Activated CD8-positive, alpha-beta memory T cell treated with anti-CD3 and anti-CD28 coated beads for 1 hour (primary cell): Measurements from ENCODE around the gene LST1.
"Not testable (repeated sequence)": the region's sequence is repeated elsewhere in the genome, so short reads cannot be mapped to it uniquely, and the experiment has no call there.

Experiments
- DNase-seq, 2 donors: peaks; one replicate each; pipeline ENCODE4 v3.0.0-alpha.2; 2020; ENCODE audit warnings: low read depth in 1 of 2; ENCODE audit errors: extremely low read depth in 1 of 2

The LST1 gene

GRCh38 chr6:31580438-31580740 lies 5.7 kb upstream of the LST1 start:
- no peak for DNase-seq

- DNase-seq: peak; percentile 62 to 89
Observed at GRCh38 chr6:31580807-31581433, 5.2 kb upstream of the LST1 start.

GRCh38 chr6:31581434-31582229 lies 4.4 kb upstream of the LST1 start:
- DNase-seq: no peak

GRCh38 chr6:31582230-31582643 lies 3.8 kb upstream of the LST1 start, which contains the start of gene LTB:
TSS of gene LTB (minus strand) at chr6:31582424. CDS start at chr6:31582417, 7 bp downstream.
- DNase-seq: no peak

- no peak for DNase-seq
Observed at GRCh38 chr6:31585491-31585890, 586 bp upstream of the LST1 start.

DNA sequence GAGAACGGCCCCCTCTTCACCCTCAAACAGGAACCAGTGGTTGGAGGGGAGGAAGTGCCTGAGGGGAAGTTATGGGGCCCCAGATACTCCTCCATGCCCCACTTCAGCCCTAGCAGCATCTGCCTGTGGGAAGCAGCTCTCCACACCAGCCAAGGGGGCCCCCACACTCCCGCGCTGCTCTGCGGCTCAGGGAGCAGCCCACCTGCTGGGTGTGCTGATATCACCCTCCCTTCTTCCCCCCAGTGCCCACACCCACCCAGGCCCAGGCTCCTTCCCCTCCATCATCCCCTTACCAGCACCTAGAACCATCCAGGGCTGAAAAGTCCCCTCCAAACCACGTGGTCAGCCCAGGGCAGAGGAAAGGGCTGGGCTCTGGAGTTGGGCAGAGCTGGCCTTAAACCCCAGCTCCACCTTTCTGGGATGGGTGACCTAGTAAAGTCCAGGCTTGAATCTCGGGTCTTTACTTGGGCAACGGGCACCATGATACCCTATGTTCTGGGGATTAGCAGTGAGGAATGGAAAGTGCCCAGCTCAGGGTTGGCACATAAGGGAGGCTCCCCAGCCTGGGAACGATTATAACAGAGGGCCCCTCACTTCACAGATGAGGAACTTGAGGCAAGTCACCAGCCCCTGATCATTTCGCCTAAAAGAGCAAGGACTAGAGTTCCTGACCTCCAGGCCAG lies 663 bp downstream of the LST1 start:
- no peak for DNase-seq

DNA sequence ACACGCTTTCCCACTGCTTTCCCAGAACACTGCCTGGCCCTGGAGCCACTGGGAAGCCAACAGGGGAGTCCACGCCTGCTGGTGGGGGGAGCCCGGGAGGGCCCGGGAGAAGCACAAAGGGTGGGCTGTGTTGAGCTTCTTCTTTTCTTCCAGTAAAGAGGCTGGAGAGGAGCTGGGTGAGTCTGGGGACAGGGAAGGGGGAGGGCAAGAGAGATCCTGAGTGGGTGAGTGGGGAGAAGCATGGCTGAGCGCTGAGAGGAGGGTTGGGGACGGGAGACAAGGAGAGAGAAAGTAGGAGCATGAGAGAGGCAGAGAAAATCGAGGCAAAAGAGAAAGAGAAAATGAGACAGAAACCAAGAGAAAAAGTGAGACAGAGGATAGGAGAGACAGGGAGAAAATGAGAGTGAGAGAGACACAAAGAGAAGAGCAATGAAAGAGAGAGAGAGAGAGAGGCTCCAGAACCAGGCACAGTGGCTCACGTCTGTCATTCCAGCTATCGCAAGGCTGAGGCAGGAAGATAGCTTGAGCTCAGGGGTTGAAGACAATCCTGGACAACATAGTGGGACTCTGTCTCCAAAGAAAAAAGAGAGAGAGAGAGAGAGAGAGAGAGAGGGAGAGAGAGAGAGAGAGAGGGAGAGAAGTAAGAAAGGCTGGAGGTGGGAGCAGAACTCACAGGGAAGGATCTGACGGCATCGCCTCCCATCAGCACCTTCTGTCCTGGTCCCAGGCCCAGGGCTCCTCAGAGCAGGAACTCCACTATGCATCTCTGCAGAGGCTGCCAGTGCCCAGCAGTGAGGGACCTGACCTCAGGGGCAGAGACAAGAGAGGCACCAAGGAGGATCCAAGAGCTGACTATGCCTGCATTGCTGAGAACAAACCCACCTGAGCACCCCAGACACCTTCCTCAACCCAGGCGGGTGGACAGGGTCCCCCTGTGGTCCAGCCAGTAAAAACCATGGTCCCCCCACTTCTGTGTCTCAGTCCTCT lies 2.0 kb downstream of the LST1 start:
- DNase-seq: no peak

GRCh38 chr6:31588871-31589650 lies 3.0 kb downstream of the LST1 start:
- no peak for DNase-seq

- not testable (repeated sequence) for DNase-seq
Observed at GRCh38 chr6:31590691-31591090, 4.6 kb downstream of the LST1 start.

- no peak for DNase-seq
Observed at GRCh38 chr6:31592396-31592771, 6.3 kb downstream of the LST1 start.

DNA sequence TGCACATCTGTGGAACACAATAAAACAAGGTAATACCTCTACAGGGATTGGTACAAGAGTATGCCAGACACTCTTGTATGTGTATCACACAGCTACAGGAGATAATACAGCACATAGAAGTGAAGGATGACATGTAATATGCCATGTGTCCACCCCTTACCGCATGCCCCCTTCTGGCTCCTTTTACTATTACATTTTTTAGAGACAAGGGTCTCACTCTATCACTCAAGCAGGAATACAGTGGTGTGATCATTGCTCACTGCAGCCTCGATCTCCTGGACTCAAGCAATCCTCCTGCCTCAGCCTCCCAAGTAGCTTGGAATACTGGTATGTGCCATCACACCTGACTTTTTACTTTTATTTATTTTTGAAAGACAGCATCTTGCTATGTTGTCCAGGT lies 10.9 kb downstream of the LST1 start:
- DNase-seq: no peak

- DNase-seq: no peak
Observed at GRCh38 chr6:31607317-31607716, 21.2 kb downstream of the LST1 start.

DNA sequence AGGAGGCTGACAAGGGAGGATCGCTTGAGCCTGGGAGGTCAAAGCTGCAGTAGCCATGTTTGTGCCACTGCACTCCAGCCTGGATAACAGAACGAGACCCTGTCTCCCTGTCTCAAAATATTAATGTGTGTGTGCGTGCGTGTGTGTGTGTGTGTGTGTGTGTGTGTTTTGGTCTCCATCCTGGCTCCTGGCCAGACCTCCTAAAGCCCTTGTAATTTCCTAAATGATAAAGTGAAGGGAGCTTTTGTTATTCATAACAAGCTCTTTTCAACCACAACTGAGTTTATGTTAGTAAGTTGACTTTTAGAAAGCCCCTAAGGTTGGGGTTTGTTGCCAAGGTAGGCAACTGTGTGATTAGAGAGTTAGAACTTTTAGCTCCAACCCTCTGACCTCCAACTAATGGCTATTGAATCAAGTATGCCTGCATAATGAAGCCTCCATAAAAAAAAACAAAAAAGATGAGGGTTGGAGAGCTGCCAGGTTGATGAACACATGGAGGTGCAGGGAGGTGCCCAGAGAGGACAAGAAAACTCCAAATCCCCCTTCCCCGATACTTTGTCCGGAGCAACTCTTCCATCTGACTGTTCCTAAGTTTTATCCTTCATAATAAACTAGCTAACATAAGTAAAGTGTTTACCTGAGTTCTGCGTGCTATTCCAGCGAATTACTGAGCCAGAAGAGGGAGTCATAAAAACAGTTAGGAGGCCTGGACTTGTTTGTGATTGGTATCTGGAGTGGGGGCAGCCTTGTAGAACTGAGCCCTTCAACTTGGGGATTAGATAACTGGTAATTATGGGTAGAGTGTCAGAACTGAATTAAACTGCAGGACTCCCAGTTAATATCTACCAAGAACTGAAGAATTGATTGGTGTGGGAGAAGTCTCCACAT lies 23.7 kb downstream of the LST1 start:
- no peak for DNase-seq

- DNase-seq: no peak
Observed at GRCh38 chr6:31610968-31611367, 24.9 kb downstream of the LST1 start.

DNA sequence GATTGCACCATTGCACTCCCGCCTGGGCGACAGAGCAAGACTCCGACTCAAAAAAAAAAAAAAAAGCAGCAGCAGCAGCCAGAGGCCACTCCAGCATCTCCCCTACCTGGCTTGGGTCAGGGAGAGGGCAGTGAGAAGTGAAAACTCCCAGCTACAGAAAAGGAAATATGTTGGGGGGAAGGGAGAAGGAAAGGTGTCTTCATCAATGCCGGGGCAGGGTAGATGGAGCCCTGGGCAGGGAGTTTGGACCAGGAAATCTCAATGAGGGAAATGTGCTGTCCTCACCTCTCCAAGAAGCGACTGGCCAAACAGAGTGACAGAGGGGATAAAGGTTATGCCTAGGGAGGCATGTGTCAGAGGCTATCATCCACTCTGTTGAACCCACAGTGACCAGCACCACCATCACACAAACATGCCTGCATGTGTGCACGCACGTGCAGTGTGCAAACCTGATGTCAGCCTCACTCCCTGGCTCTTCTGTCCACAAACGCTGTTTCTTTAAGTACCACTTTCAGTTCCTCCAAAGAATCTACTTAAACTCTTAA lies 28.1 kb downstream of the LST1 start:
- no peak for DNase-seq

DNA sequence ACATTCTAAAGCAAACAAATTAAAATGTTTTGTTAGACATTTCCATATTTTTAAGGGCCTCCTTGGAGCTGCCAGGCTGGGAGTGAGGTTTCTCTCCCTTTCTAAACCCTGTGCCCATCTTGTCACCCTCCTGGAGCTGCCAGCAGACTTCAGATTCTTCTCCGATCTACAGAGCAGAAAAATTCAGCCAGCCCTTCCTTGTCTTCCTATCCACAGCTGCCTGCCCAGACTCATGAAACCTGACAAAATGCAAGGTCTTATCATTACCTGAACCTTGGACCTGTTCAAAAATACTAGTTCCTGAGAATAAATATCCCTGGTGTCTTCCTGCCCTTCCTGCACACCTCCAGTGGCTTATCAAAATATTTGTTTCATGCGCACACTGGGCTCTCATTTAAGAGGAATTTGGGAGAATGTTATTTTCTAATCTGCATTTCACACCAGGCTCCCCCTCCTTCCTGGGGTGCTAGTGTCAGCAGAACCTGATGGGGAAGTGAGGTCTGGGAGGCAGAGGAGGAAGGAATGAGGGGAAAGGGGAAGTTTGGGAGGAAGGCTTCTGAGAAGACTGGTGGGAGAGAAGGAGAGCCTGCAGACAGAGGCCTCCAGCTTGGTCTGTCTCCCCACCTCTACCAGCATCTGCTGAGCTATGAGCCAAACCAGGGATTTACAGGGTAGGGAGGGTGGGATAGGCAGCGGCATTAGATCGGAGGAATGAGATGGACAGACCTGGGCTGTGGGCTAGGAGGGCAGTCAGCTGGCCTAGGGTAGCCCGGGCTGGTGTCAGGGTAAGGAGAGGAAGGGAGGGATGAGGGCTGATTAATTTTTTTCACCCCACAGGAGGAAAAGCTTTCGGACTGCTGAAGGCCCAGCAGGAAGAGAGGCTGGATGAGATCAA lies 28.9 kb downstream of the LST1 start, which contains the start of gene AIF1:
Gene AIF1, plus strand, starts transcription at position 551 of the 895 bp plus-strand sequence. Its CDS starts 96 bp downstream, at position 647.
- no peak for DNase-seq

DNA sequence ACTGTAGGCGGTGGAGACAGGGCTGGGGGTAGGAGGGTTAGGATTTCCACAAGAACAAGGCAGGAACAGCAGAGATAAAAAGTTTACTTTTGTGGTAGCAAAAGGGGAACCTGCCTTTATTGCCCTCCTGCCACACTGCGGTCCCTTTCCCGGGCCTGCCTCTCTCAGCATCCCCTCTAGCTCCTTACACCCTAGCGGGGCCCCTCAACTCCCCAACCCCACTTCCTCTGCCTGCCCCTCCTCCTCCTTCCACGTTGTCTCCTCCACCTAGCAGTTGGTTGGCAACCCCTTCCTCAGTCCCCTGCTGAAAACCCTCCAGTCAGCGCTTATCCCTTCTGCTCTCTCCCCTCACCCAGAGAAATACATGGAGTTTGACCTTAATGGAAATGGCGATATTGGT lies 29.7 kb downstream of the LST1 start:
- DNase-seq: no peak

- DNase-seq: no peak
Observed at GRCh38 chr6:31617010-31617409, 30.9 kb downstream of the LST1 start.
